ENCODE measurements around the gene IL33.

DNA sequence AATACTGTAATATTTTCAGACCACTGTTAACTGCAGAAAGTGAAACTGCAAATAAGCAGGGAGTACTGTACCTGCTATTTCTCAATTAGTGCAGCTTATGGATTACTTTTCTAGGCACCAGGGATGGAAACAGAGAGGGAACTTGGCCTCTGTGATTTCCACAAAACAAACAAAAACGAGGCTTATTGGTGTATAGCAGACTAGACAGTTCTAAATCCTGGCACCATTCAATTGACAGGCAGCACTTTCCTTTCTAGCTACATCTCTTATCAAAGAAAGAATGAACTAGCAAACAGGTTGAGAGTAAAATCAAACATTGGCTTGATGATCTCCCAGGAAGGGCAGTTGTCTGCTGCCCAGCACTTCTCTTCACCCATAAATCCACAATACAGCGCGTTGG lies 16.0 kb upstream of the IL33 start:
- TF ChIP-seq CTCF (IDR thresholded peaks at IDR 0.05 in 4 of 5, conservative IDR thresholded peaks at IDR 0.05 in 1 of 5) (no peak), POLR2A (IDR thresholded peaks at IDR 0.05) (no peak)
